Activated CD4-positive, alpha-beta memory T cell treated with anti-CD3 and anti-CD28 coated beads, Interleukin-2, amount 10 ng/mL, durations not matched to agents 7 days and 5 days (primary cell): Measurements from ENCODE around the gene NDUFAB1. TPM values are rescaled to one million over a fixed set of nuclear protein-coding genes. Genes with fewer than 3 reads are reported as not detected.
A peak's percentile ranks its signal among the peaks of the same experiment; 100 is the strongest.
"Not testable (repeated sequence)": the region's sequence is repeated elsewhere in the genome, so short reads cannot be mapped to it uniquely, and the experiment has no call there.

ENCODE experiments used
- CTCF ChIA-PET: fragments of 350-600 bp; sonication (Branson Sonifier 250); formaldehyde crosslinking; loops from one replicate; lab custom pipeline; 2021; ENCODE audit warnings: antibody characterized with exemption, inconsistent platforms; lab: Charles Lee
- POLR2A ChIA-PET: fragments of 350-600 bp; sonication (Branson Sonifier 250); formaldehyde crosslinking; loops from one replicate; lab custom pipeline; 2021; ENCODE audit warnings: antibody characterized with exemption; lab: Charles Lee
- DNase-seq: peaks from one replicate; pipeline ENCODE4 v3.0.0-alpha.2; 2020
- H3K27ac Mint-ChIP-seq: one replicate; pipeline ENCODE4 v1.8.0; 2021; ENCODE audit warnings: mild to moderate bottlenecking, mixed read lengths
- H3K27me3 Mint-ChIP-seq: one replicate; pipeline ENCODE4 v1.8.0; 2021; ENCODE audit warnings: mixed read lengths
- H3K36me3 Mint-ChIP-seq: one replicate; pipeline ENCODE4 v1.8.0; 2021; ENCODE audit warnings: low read depth, mixed read lengths
- H3K4me1 Mint-ChIP-seq: one replicate; pipeline ENCODE4 v1.8.0; 2021; ENCODE audit warnings: mixed read lengths
- H3K4me3 Mint-ChIP-seq: one replicate; pipeline ENCODE4 v1.8.0; 2021; ENCODE audit warnings: mild to moderate bottlenecking, mixed read lengths
- H3K9me3 Mint-ChIP-seq: one replicate; pipeline ENCODE4 v1.8.0; 2021; ENCODE audit warnings: mixed read lengths
- total RNA-seq, 2 experiments: library from RNA; stranded (reverse); gene quantifications; one replicate each; pipeline ENCODE4 v1.2.3, GENCODE V29; 2021

Gene NDUFAB1
- 10 to 100 TPM; 79.8 to 81.1 TPM for total RNA-seq

DNA sequence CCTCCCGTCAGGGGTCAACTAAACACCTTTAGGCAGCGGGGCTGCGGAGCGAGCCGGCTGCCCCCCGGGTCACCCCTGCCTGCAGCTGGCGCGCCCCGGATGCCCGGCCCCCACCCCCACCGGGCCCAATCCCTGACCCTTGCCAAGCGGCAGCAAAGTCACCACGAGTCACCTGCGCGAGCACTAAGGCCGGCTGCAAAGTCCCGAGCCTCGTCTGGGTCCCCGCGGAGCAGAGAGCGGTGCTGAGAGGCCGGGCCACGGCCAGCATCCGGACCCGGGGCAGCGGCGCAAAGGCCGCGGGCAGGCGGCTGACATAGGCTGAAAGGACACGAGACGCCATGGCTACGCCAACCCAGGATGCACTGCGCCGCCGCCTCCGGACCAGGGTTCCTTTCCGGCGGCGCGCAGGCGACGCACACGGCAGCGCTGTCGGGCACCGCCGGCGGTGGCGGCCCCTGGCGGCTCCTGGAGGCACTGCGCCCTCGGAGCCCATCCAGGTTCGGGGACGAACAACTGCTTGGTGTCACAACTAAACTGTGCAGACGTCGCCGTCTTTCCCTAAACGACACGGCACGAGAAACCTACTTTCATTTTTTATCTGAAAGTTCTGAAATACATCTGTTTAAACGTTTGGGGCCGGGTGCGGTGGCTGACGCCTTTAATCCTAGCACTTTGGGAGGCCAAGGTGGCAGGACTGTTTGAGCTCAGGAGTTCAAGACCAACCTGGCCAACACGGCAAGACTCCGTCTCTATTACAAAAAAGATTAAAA, at the start of gene NDUFAB1:
Gene NDUFAB1 (minus strand): TSS at position 366 of the 770 bp plus-strand sequence. CDS start 26 bp downstream, at position 340.
- CTCF ChIA-PET: interaction anchor here (0.7 to 1.8 kb wide), 11 partner anchors 10 to 161 kb away, joined by 3 to 12 read pairs (median 5); partner anchors contain the start of genes DCTN5, EARS2, GGA2 and PALB2
- Mint-ChIP-seq H3K36me3 (peaks cover 17% of the 10 kb centered on the region), H3K9me3 (no peaks in the 10 kb centered on the region), H3K4me1 (peaks cover 24% of the 10 kb centered on the region), H3K27ac (peak within 1 kb of the TSS; percentile 68), H3K27me3 (no peaks in the 10 kb centered on the region), H3K4me3 (peak within 1 kb of the TSS; percentile 80)
- DNase-seq: peak; percentile 93
- POLR2A ChIA-PET: interaction anchor here (0.7 to 1.5 kb wide), 4 partner anchors 35 to 920 kb away, joined by 3 to 9 read pairs (median 4); partner anchors contain the start of genes DCTN5, EARS2, PALB2 and UBFD1

GRCh38 chr16:23642246-23642774, 46.2 kb upstream of the NDUFAB1 start:
- no peaks in the 10 kb centered on the region for H3K9me3 Mint-ChIP-seq
- no peaks in the 10 kb centered on the region for H3K27me3 Mint-ChIP-seq
- H3K4me3 Mint-ChIP-seq: peak overlapping the region; percentile 98
- H3K36me3 Mint-ChIP-seq: peaks cover 57% of the 10 kb centered on the region
- peaks cover 50% of the 10 kb centered on the region for H3K4me1 Mint-ChIP-seq
- ChIA-PET POLR2A (interaction anchor here (0.6 to 2.7 kb wide), 10 partner anchors 9 to 84 kb away, joined by 3 to 38 read pairs (median 5); partner anchors contain the start of genes EARS2, PLK1 and UBFD1), CTCF (interaction anchor here (2.1 kb wide), 1 partner anchor 27 kb away, joined by 7 read pairs; no protein-coding TSS in a partner anchor)
- peak overlapping the region; percentile 95 for H3K27ac Mint-ChIP-seq
- DNase-seq: no peak

- CTCF ChIA-PET: interaction anchor here (1.4 to 2.1 kb wide), 3 partner anchors 28 to 44 kb away, joined by 5 to 7 read pairs (median 5); no protein-coding TSS in a partner anchor
- H3K4me3 Mint-ChIP-seq: peak within 1 kb of the TSS; percentile 98
- POLR2A ChIA-PET: interaction anchor here (0.6 to 2.7 kb wide), 17 partner anchors 8 to 188 kb away, joined by 3 to 38 read pairs (median 4); partner anchors contain the start of genes COG7, EARS2, PLK1 and UBFD1
- H3K9me3 Mint-ChIP-seq: no peaks in the 10 kb centered on the region
- peaks cover 49% of the 10 kb centered on the region for H3K36me3 Mint-ChIP-seq
- DNase-seq: peak; percentile 90
- peak within 1 kb of the TSS; percentile 95 for H3K27ac Mint-ChIP-seq
- no peaks in the 10 kb centered on the region for H3K27me3 Mint-ChIP-seq
- peaks cover 45% of the 10 kb centered on the region for H3K4me1 Mint-ChIP-seq
These were observed 45.0 kb upstream of the NDUFAB1 start, which contains the start of the genes DCTN5 and PALB2 for GRCh38 chr16:23640931-23641765. TSS of gene DCTN5 (plus strand) at chr16:23641466. CDS start at chr16:23641543, 77 bp downstream. TSS of gene PALB2 (minus strand) at chr16:23641310. CDS start at chr16:23641157, 153 bp downstream.

DNA sequence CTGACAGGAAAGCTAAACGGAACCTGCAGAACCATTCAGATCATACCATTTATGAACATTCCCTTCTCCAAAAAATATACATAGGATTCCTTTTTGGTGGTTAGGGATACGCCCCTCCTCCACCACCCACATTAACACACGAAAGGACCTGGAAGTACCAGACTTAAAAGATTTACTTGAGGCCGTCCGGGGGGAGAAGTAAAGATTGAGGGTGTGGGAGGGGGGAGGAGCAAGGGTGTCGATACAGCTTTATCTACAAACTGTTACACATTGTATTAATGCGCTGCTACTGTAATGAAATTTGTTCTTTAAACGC, 44.5 kb upstream of the NDUFAB1 start:
- peak overlapping the region; percentile 74 for H3K27ac Mint-ChIP-seq
- ChIA-PET CTCF (interaction anchor here (1.4 to 1.5 kb wide), 2 partner anchors 29 to 44 kb away, joined by 5 read pairs; no protein-coding TSS in a partner anchor), POLR2A (interaction anchor here (0.7 to 2.7 kb wide), 9 partner anchors 11 to 187 kb away, joined by 3 to 38 read pairs (median 4); partner anchors contain the start of genes COG7, EARS2, PLK1 and UBFD1)
- no peaks in the 10 kb centered on the region for H3K27me3 Mint-ChIP-seq
- H3K36me3 Mint-ChIP-seq: peaks cover 49% of the 10 kb centered on the region
- no peak for DNase-seq
- peak overlapping the region; percentile 98 for H3K4me3 Mint-ChIP-seq
- no peaks in the 10 kb centered on the region for H3K9me3 Mint-ChIP-seq
- peaks cover 42% of the 10 kb centered on the region for H3K4me1 Mint-ChIP-seq

GRCh38 chr16:23635958-23636357, 39.8 kb upstream of the NDUFAB1 start:
- Mint-ChIP-seq H3K4me1 (peaks cover 26% of the 10 kb centered on the region), H3K27ac (no peak overlapping the region), H3K27me3 (no peaks in the 10 kb centered on the region), H3K4me3 (no peak overlapping the region), H3K9me3 (no peaks in the 10 kb centered on the region), H3K36me3 (peaks cover 39% of the 10 kb centered on the region)
- no peak for DNase-seq
- POLR2A ChIA-PET: no interaction called here
- CTCF ChIA-PET: no interaction called here

DNA sequence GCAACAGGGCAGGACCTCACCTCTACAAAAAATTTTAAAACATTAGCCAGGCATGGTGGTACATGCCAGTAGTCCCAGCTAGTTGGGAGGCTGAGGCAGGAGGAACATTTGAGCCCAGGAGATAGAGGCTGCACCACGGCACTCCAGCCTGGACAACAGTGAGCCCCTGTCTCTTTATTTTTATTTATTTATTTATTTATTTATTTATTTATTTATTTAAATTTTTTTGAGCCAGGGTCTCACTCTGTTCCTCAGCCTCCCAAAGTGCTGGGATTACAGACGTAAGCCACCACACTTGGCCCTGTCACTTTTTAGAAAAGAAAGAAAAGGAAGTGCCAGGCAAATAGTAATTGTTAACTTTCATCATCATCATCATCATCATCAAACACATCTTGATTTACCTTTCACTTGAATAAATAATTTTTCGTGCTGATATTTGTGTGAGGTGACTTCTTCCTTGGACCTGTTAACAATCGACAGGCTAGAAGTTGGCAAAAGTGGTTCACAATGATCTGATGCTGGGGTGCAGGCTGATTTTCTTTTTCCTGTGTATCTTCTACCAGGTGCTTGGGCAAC, 38.4 kb upstream of the NDUFAB1 start:
- DNase-seq: no peak
- Mint-ChIP-seq H3K27me3 (no peaks in the 10 kb centered on the region), H3K27ac (no peak overlapping the region), H3K4me3 (no peak overlapping the region), H3K36me3 (peaks cover 42% of the 10 kb centered on the region), H3K4me1 (peaks cover 18% of the 10 kb centered on the region), H3K9me3 (no peaks in the 10 kb centered on the region)
- ChIA-PET POLR2A (no interaction called here), CTCF (no interaction called here)

DNA sequence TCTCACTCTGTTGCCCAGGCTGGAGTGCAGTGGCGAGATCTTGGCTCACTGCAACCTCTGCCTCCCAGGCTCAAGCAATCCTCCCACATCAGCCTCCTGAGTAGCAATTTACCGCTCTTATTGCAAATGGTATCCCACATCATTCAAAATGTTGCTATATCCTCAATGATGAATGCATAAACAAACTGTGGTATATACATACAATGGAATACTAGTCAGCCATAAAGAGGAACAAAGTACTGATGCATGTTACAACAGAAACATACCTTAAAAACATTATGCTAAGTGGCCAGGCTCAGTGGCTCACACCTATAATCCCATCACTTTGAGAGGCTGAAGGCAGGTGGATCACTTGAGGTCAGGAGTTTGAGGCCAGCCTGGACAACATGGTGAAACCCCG, 35.8 kb upstream of the NDUFAB1 start:
- H3K9me3 Mint-ChIP-seq, DNase-seq, H3K4me3 Mint-ChIP-seq, H3K27ac Mint-ChIP-seq, H3K27me3 Mint-ChIP-seq, CTCF ChIA-PET: not testable (repeated sequence)
- POLR2A ChIA-PET: interaction anchor here (1.2 to 1.6 kb wide), 2 partner anchors 8 to 10 kb away, joined by 3 to 4 read pairs; partner anchors contain the start of gene DCTN5
- Mint-ChIP-seq H3K4me1 (peaks cover 11% of the 10 kb centered on the region), H3K36me3 (peaks cover 42% of the 10 kb centered on the region)

- no peak overlapping the region for H3K27ac Mint-ChIP-seq
- H3K4me3 Mint-ChIP-seq: no peak overlapping the region
- H3K27me3 Mint-ChIP-seq: no peaks in the 10 kb centered on the region
- no peak for DNase-seq
- H3K9me3 Mint-ChIP-seq: no peaks in the 10 kb centered on the region
- ChIA-PET CTCF (no interaction called here), POLR2A (no interaction called here)
- peaks cover 38% of the 10 kb centered on the region for H3K36me3 Mint-ChIP-seq
- H3K4me1 Mint-ChIP-seq: peaks cover 6% of the 10 kb centered on the region
These were observed 33.4 kb upstream of the NDUFAB1 start for GRCh38 chr16:23629516-23629915.

GRCh38 chr16:23624092-23624491, 28.0 kb upstream of the NDUFAB1 start:
- Mint-ChIP-seq H3K27me3 (no peaks in the 10 kb centered on the region), H3K36me3 (peaks cover 52% of the 10 kb centered on the region), H3K4me1 (no peaks in the 10 kb centered on the region), H3K4me3 (no peak overlapping the region), H3K27ac (no peak overlapping the region), H3K9me3 (no peaks in the 10 kb centered on the region)
- no peak for DNase-seq
- CTCF ChIA-PET: no interaction called here
- POLR2A ChIA-PET: interaction anchor here (0.8 kb wide), 1 partner anchor 9 kb away, joined by 3 read pairs; no protein-coding TSS in a partner anchor

DNA sequence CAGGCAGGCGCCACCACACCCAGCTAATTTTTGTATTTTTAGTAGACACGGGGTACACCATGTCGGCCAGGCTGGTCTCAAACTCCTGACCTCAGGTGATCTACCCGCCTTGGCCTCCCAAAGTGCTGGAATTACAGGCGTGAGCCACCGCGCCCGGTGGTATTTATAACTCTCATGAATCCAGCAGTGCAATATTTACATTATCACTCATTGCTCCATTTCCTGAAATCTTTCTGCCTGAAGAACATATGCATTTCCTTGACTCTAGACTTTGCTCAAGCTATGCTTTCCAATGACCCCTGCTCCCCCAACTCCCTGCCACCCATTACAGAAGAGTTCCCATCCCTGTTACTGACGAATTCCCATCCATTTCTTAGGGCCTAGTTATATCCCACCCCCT, 19.7 kb upstream of the NDUFAB1 start:
- no peaks in the 10 kb centered on the region for H3K9me3 Mint-ChIP-seq
- no peaks in the 10 kb centered on the region for H3K4me1 Mint-ChIP-seq
- ChIA-PET CTCF (no interaction called here), POLR2A (no interaction called here)
- peaks cover 35% of the 10 kb centered on the region for H3K36me3 Mint-ChIP-seq
- no peak overlapping the region for H3K27ac Mint-ChIP-seq
- no peaks in the 10 kb centered on the region for H3K27me3 Mint-ChIP-seq
- no peak for DNase-seq
- H3K4me3 Mint-ChIP-seq: no peak overlapping the region

GRCh38 chr16:23611936-23612335, 15.8 kb upstream of the NDUFAB1 start:
- ChIA-PET POLR2A (no interaction called here), CTCF (no interaction called here)
- Mint-ChIP-seq H3K27ac (no peak overlapping the region), H3K9me3 (no peaks in the 10 kb centered on the region), H3K4me3 (no peak overlapping the region), H3K27me3 (no peaks in the 10 kb centered on the region), H3K36me3 (peaks cover 16% of the 10 kb centered on the region), H3K4me1 (no peaks in the 10 kb centered on the region)
- no peak for DNase-seq

DNA sequence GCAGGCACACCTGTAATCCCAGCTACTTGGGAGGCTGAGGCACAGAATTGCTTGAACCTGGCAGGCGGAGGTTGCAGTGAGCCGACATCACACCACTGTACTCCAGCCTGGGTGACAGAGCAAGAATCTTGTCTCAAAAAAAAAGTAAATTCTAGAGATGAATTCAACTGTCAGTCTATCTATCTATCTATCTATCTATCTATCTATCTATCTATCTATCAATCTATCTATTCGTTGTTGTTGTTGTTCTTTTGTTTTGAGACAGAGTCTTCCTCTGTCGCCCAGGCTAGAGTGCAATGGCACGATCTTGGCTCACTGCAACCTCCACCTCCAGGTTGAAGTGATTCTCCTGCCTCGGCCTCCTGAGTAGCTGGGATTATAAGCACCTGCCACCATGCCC, 14.8 kb upstream of the NDUFAB1 start:
- H3K4me1 Mint-ChIP-seq, H3K27me3 Mint-ChIP-seq, DNase-seq, POLR2A ChIA-PET, H3K36me3 Mint-ChIP-seq, H3K4me3 Mint-ChIP-seq, H3K9me3 Mint-ChIP-seq, H3K27ac Mint-ChIP-seq, CTCF ChIA-PET: not testable (repeated sequence)
